ENCODE results near the gene CCDC187.

The CCDC187 gene

DNA sequence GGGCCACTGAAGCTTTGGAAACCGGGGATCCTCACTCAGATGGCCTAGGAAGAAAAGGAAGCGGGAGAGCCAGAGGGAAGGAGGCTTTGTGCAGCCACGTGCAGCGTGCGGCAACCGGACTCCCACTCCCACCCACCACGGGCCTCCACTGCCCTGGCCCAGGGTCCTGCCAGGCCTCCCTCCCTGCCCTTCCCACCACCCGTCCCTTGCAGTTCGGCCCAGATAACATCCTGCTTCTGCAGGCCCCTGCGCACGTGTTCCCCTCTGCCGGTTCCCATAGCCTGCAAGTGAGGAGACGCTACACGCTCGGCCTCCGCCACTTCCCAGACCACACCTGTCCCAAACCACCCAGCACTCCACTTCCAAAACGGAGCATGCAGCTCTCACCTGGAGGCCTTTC lies 94.7 kb downstream of the CCDC187 start:
- DNase-seq = no peak

DNA sequence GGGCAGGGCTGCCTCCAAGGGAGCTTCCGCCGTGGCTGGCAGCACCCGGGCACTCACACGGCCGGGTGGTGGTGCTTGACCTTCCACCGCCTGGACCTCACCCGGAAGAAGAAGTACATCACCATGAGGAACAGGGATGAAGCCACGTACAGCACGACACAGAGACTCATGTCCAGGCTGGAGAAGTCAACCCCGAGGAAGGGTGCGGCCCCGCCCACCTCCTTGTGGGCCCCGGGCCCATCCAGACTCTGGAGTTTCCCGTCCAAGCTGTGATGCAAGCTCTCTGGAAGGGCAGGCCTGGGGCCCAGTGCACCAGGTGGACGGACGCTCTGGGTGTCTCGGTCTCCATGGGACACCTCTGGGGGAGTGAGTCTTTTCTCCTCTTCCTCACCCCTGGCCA lies 95.2 kb downstream of the CCDC187 start:
- DNase-seq = no peak

DNA sequence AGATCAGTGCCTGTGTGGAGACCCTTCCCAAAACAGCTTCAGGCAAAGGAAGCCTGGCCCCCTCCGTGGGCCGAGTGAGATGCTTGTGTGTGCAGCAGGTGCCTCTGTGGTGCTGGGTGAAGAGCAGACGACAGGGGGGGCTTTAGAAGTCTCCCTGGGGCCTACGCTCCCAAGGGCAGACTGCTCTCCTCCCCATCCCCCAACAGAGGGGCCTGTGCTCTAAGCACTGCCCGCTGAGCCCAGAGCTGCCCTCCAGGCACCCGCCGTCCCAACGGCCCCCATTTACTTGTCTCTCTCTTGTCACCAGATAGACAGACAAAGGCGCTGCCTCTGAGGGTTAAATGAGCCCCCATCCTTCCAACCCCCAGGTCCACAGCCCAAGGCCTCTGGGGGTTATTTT lies 96.3 kb downstream of the CCDC187 start:
- DNase-seq = no peak

DNA sequence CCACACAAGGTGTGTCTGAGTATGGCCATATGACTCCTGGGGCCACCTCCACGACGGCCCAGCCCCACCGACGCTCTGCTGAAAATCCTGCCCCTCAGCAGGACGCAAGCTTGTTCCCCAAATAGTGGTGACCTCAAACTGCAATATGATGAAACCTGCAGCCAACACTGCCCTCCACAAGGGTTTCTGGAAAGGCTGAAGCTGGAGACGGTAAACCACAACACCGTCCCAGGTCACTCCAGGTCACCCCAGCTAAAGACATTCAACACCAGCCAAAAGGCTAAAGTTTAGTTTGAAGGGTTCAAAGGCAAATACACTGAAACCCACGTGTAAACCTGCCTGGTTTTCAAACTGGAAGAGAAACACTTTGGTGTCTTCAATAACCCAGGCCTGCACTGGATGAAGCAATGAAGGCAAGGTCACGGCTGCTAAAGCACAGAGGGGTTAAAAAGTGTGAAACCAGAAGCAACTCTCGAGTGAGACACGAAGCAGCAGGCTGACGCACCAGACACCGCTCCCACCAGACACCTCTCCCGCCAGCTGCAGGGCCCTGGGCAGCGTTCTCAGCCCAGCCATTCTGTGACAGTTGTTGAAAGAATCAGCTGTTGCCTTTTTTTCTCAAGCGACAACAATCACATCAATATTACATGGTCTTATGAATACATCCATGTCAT lies 97.2 kb downstream of the CCDC187 start:
- DNase-seq = no peak

DNA sequence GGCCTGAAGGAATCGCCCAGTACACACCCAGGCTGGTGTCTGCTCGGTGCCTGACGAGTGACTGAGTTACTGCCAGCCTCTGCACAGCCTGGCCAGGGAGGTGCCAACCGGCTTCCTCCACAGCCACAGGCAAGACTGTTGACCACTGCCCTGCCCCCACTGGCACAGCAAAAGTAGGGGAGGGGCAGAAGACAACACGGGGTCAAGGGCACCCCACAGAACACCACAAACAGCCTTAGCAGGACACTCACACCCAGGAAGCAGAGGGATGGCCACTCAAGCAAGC lies 98.2 kb downstream of the CCDC187 start:
- no peak for DNase-seq

DNA sequence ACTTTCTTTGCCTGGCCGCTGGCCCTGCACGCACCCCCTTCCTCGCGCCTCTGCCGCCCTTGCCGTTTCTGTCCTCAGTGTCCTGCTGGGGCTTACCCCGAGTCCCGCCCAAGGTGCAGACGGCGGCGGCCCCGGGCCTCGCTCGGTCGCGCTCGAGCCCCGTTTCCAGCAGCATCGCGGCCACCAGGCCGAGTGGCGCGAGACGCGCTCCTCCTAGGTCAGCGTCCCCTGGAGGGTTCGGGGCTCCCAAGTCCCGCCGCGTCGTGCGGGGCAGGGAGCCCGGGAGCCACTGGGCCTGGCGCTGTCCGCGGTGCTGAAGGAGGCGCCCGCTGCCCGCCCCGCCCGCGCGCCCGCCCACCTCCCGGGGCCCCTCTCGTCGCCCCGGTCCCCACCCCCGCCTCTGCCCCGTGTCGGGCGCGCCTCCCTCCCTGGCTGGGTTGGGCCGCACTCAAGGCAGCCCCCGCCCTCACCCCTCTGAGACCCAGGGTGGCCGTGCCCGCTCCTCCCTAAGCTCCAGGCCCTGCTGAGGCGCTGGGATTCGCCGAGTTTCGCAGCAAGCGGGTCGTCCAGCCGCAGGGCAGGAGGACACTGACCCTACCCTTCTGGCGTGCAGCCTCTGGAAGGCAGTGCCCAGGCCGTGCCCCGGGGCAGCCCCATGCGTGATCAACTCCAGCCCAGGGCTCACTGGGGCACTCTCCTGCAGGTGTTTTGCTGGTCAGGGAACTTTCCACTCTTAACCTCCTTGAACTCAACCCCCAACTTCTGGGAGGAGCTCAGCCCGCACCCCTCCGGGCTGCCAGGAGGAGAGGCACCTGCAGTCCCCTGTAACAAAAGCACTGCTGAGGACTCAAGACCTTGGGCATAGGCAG lies 98.8 kb downstream of the CCDC187 start, which contains the start of gene LHX3:
Gene LHX3, minus strand, starts transcription at position 291 of the 869 bp plus-strand sequence. Its CDS starts 116 bp downstream, at position 175.
- peak in 3 of 51 donors; percentile 1 to 33 (median 29) for DNase-seq

DNA sequence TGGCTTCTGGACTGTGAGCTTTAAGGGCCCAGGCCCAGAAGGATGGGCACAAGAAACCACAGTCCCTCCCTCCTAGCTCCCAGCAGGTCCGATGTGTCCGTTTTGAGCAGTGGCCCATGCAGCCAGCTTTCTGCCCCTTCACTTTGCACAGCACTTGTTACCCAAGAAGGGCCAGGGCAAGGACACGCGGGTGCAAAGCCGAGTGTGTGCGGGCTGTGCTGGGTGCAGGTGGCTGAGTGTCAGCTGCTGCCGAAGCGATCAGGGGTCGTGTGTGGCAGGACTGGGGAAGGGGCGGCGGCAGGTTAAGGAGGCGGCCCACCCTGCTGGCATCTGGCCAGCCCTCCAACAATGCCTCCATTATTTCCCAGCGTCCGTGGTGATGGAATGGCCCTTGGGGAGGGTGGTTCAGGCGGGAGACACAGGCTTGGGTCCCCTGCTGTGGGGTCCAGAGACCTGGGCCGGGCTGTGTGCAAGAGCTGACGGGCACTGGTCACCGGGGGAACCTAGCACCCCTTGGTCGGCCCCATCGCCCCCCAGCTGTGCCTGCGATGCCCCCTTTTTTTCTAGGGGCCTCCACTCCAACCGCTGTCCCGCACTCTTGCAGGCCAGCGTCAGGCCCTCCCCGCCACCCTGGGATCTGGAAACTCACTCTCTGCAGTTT lies 99.6 kb downstream of the CCDC187 start:
- DNase-seq = no peak

DNA sequence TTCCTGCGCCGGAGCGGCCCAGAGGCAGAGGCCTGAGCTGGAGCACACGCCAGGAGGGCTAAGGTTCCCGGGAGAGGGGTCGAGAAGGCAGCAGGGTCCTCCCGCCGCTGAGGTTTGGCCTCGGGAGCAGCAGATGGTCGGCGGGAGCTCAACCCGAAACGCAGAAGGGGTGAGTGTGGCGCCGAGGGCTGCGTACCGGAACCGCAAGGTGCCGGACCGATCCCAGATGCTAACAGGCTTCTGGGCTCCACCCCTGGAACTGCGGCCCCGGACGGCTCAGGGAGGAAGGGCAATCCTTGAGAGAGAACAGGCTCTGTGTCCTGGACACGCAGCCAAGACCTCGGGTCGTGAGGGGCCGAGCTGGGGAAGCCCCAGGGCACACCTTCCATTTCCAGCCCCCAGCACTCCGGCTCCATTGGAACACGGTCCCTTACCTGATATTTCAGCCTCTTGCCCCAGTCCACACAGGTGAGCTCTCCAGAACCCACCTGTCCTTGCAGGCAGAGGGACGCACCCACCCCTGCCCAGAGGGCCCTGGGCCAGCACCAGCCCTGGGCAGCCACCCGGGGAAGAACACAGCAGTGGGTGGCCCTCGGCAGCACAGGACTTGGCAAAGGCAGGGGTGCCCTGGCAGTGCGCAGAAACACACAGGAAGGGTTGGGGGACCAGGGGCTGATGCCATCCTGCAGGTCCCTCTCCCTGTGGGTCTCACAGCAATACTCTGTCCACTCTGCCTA lies 100.3 kb downstream of the CCDC187 start:
- no peak for DNase-seq

DNA sequence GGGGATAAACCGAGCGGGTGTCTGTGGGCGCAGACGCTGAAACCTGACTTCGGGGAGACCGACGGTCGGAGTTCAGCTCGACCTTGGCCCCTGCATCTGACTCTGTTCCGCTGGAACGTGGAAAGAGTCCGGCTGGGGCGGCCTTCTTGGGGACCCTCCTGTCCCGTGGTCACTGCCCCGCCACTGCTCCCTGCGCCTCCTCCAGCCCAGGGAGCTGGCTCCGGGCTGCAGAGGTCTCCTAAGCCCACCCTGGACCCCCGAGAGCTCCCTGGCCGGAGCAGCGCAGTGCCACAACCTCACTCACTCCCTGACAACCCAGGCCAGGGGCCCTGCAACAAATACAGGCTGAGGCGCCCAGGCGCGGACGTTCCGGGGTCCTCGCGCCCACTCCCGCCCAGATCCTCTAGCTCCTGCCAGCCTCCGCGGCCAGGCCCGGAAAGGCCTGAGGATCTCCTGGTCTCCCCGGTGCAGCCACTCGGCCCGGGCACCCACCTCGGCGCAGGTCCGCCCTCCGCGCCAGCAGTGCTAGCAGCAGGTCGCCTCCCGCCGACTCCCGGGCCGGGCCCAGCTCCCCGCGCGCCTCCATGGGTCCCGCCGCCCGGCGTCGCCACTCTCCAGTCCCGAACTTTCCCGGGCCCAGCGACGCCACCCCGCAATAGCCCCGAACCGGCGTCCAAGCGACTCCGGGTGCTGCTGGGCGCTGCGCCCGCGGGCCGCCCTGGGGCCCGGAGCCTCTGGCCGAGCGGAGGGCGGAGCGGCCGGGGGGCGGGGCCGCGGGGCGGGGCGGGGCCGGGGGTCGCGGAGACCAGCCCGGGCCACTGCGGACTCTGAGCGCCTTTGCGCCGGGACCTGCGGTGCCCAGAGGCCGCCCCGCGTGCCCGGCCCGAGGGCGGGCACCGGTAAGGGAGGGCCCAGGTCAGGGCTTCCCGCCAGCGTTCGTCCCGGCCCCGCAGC lies 101.2 kb downstream of the CCDC187 start:
- DNase-seq = no peak

DNA sequence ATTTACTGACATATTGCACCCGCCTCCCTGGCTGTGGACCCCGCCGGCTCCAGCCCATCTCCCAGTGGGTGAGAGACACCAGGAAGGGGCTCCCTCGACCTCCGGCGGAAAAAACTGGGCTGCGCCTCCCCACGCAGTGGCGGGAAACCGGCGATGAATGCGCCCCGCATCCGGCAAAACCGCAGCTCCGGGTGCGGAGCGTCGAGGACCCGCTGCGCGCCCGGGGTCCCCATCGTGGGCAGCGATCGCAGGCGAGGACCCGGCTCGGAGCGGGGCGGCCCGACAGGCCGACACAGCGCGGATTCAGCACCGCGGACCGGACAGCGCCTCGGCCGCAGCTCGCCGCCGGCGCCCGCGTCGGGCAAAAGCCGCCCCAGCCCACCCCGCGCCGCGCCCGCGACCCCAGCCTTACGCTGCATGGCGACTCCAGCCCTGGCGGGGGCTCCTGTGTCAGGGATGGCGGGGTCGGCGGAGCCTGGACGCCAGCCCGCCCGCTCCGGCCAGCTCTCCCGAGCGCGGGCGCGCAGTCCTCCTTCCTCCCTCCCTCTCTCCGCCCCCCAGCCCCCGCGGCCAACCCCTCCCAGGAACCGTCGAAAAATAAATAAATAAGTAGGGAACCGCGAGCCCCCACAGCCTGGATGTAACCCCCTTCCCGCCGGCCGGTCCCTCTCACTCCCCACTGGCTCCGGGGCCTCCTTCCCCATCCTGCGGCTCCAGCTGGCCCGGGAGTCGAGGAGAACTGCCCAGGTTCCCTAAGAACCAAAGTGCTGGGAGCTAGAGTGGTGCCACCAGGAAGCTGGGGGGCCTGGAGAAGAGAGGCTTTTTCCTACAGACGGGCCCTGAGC lies 102.1 kb downstream of the CCDC187 start:
- DNase-seq = peak in 2 of 51 donors; percentile 9 to 11

DNA sequence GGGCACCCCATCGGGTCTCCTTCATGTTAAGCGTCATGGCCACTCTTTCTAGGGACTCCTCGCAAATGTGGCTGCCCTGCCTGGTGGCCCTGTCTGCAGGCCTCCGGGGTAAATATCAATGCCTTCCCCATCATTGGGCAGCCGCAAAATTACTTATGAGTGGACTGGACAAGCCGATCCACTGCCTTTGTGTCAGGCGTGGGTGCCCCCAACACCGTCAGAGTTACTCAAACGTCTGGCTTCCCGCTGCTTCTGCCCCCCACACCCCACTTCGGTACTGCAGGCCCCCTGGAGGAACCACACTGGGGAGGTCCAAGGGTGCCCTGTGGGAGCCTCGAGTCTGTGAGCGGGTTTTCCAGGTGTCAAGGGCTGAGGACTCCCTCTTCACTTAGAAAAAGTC lies 102.7 kb downstream of the CCDC187 start:
- DNase-seq = no peak

DNA sequence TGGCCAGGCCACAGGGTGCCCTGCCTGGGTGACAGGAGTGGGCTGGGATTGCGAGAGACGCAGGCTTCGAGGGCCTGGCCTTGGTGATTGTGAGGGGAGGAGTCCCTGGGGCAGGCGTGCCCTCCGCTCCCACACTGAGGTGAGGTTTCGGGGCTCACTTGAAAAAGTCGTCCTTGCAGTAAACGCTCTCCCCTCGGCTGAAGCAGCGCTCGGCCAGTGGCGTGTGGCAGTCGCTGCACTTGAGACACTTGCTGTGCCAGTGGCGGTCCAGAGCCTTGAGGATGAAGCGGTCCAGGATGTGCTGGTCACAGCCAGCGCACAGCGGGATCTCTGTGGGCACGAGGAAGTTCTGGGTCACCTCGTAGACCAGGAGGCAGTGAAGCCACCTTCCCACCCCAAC lies 103.5 kb downstream of the CCDC187 start:
- DNase-seq = no peak

Data from hypothalamus (tissue), 51 donors.